Esophagus squamous epithelium (tissue), 5 donors: Measurements from ENCODE around the gene POSTN. TPM values are rescaled to one million over a fixed set of nuclear protein-coding genes. Genes with fewer than 3 reads are reported as not detected.
"Not testable (repeated sequence)": the region's sequence is repeated elsewhere in the genome, so short reads cannot be mapped to it uniquely, and the experiment has no call there.

Experiments
- DNase-seq: peaks from one replicate; lab custom pipeline; 2025; lab: John Stamatoyannopoulos, UW
- H3K27ac ChIP-seq, 4 donors: fragments of 200-600 bp; sonication (generic); one replicate each; pipeline ENCODE4 v1.5.1; 2016 to 2019; ENCODE audit warnings: mild to moderate bottlenecking in 1 of 4
- H3K27me3 ChIP-seq, 4 donors: fragments of 200-600 bp; sonication (generic); 1 replicate in 3 of 4; 2 replicates in 1 of 4; pipeline versions ENCODE4 v1.5.1 to v1.6.0; 2017 to 2021; ENCODE audit warnings: antibody characterized with exemption in 1 of 4
- H3K36me3 ChIP-seq, 3 donors: fragments of 200-600 bp; sonication (generic); one replicate each; pipeline ENCODE4 v1.5.1; 2016 to 2019
- H3K4me1 ChIP-seq, 3 donors: fragments of 200-600 bp; sonication (generic); one replicate each; pipeline ENCODE4 v1.5.1; 2017 to 2019
- H3K4me3 ChIP-seq, 4 donors: fragments of 200-600 bp; sonication (generic); 1 replicate in 3 of 4; 2 replicates in 1 of 4; pipeline ENCODE4 v1.5.1; 2016 to 2019; ENCODE audit warnings: mild to moderate bottlenecking in 2 of 4, moderate library complexity in 1 of 4
- H3K9me3 ChIP-seq, 3 donors: fragments of 200-600 bp; sonication (generic); one replicate each; pipeline ENCODE4 v1.5.1; 2016 to 2019
- POLR2A ChIP-seq, 4 donors: fragments of 450-650 bp; IDR thresholded peaks; one replicate each; pipeline ENCODE4 v1.6.1; 2017; ENCODE audit warnings: antibody characterized with exemption in 4 of 4, mild to moderate bottlenecking in 4 of 4, moderate library complexity in 3 of 4
- WGBS, 2 donors: methylation state at CpG; one replicate each; pipeline ENCODE4 v1.1.5; 2018; 5-methylcytosine and 5-hydroxymethylcytosine counted together
- intact Hi-C: fragments of 100-400 bp; cut with DNase I; formaldehyde crosslinking; loops from one replicate; pipeline ENCODE4 v1.15.0; 2022
- total RNA-seq, 4 donors: library from RNA; depleted of rRNA; stranded (reverse); fragments of >200 nt; gene quantifications; one replicate each; pipeline ENCODE4 v1.1.0, GENCODE V29; 2016
- TF ChIP-seq, protein P1 (sequence below), 6 experiments: fragments of 450-650 bp in 4 of 6; fragments of 200-600 bp in 2 of 6; sonication (generic) in 2 of 6; IDR thresholded peaks; one replicate each; pipeline ENCODE4 v1.5.1; 2016 to 2019; ENCODE audit warnings: antibody characterized with exemption in 6 of 6, mild to moderate bottlenecking in 4 of 6, moderate library complexity in 4 of 6
- donor health status: DM: yes; HTN: yes; CAD: no.

The POSTN gene
- total RNA-seq, 4 donors from 2014 or later = 2.1 to 33.2 (median 11.0) TPM

DNA sequence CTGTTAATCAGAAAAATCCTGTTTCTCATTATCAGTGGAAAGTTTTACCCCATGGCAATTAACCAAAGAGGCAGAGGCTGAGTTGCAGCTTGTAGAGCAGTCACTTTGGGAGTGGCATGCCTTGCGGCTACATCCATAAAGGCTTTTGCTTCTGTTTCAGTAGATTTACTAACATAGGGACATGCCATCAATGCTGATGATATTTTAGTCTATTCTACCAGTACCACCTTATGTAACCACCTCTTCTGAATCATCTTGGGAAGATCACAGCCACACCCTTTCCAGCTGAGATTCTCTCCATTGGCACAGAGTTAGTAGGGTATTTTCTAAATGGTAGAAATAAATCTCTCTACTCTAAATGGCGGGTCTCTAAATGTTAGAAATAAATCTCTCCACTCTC, 37.5 kb downstream of the POSTN start:
- intact Hi-C loops = no loop called here
- Histone ChIP-seq H3K36me3 (no peaks in the 10 kb centered on the region), H3K4me1 (no peaks in the 10 kb centered on the region), H3K27ac (no peak overlapping the region), H3K27me3 (no peaks in the 10 kb centered on the region), H3K9me3 (peaks cover 0 to 6% (median 0%) of the 10 kb centered on the region in 3 donors), H3K4me3 (no peak overlapping the region)
- no peak for DNase-seq
- 63 to 78% methylated on average over 2 of the region's 2 CpGs for WGBS, 2 donors
- TF ChIP-seq, protein P1, sequence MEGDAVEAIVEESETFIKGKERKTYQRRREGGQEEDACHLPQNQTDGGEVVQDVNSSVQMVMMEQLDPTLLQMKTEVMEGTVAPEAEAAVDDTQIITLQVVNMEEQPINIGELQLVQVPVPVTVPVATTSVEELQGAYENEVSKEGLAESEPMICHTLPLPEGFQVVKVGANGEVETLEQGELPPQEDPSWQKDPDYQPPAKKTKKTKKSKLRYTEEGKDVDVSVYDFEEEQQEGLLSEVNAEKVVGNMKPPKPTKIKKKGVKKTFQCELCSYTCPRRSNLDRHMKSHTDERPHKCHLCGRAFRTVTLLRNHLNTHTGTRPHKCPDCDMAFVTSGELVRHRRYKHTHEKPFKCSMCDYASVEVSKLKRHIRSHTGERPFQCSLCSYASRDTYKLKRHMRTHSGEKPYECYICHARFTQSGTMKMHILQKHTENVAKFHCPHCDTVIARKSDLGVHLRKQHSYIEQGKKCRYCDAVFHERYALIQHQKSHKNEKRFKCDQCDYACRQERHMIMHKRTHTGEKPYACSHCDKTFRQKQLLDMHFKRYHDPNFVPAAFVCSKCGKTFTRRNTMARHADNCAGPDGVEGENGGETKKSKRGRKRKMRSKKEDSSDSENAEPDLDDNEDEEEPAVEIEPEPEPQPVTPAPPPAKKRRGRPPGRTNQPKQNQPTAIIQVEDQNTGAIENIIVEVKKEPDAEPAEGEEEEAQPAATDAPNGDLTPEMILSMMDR (IDR thresholded peaks at IDR 0.05) = no peak
- no peak for TF ChIP-seq POLR2A (IDR thresholded peaks at IDR 0.05)

DNA sequence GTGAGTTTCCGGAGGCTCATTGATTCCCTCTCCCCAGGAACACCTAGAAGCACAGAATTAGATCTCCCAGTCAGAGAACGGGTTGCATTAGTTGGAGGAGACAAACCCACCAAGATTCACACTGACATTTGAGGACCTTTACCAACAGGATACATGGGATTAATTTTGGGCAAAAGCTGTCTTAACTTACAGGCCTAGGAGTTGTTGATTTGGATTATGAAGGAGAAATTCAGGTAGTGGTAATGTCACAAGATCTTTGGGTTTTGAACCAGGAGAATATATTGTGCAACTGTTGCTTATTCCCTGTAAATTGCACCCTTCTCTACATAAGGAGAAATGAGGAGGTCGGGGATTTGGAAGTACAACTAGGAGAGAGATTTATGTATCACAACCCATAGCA, 38.0 kb downstream of the POSTN start:
- H3K9me3 ChIP-seq = peaks cover 0 to 6% (median 0%) of the 10 kb centered on the region in 3 donors
- intact Hi-C loops = no loop called here
- no peaks in the 10 kb centered on the region for H3K4me1 ChIP-seq
- WGBS, 2 donors = 64 to 78% methylated on average over 2 to 3 of the region's 3 CpGs
- no peaks in the 10 kb centered on the region for H3K27me3 ChIP-seq
- no peak for TF ChIP-seq POLR2A (IDR thresholded peaks at IDR 0.05)
- TF ChIP-seq, protein P1 (IDR thresholded peaks at IDR 0.05) = no peak
- no peak for DNase-seq
- H3K36me3 ChIP-seq = no peaks in the 10 kb centered on the region
- H3K27ac ChIP-seq = no peak overlapping the region
- H3K4me3 ChIP-seq = no peak overlapping the region

DNA sequence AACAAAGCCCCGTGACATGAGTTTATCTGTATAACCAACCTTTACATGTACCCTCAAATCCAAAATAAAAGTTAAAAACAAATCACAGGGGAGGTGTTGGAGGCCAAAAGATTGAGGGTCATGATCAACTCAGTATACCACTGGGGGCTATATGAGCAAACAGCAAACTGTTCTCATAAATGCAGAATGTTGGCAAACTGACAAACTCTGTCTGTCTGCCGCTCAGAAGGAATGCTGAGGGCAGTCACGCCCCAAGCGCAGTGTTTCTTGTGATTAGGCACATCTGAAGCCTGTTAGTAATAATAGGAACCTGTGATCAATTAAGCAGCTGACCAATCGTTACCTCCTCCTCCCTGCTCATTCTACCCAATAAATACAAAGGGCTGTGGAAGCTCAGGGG, 39.8 kb downstream of the POSTN start:
- H3K4me1 ChIP-seq, H3K27ac ChIP-seq, intact Hi-C loops, H3K36me3 ChIP-seq, H3K4me3 ChIP-seq, DNase-seq, H3K9me3 ChIP-seq, H3K27me3 ChIP-seq: not testable (repeated sequence)
- 91 to 96% methylated on average over 5 of the region's 5 CpGs for whole genome bisulfite sequencing, 2 donors

DNA sequence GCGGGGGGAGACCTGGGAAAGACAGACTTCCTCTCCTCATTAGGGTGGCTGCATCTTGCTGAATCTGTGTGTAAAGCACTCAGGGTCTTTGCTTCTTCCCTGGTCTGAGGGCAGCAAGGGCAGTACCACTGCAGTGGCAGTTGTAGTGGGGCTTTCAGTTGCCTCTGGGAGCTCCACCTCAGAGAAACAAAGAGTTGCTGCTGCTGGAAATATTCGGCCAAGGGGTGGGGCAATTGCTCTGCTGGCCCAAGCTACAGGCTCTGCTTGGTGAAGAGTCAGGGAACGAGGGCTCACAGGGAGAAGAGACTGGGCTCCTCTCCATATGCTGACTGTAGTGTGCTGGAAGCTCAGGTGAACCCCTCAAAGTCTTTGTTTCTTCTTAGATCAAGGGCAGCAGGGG, 52.5 kb downstream of the POSTN start:
- DNase-seq = no peak
- TF ChIP-seq POLR2A (IDR thresholded peaks at IDR 0.05) = no peak
- TF ChIP-seq, protein P1 (IDR thresholded peaks at IDR 0.05) = no peak
- 59 to 81% methylated on average over 2 to 3 of the region's 3 CpGs for WGBS, 2 donors
- H3K36me3 ChIP-seq = no peaks in the 10 kb centered on the region
- H3K9me3 ChIP-seq = no peaks in the 10 kb centered on the region
- no peak overlapping the region for H3K27ac ChIP-seq
- no peaks in the 10 kb centered on the region for H3K27me3 ChIP-seq
- no peaks in the 10 kb centered on the region for H3K4me1 ChIP-seq
- H3K4me3 ChIP-seq = no peak overlapping the region
- intact Hi-C loops = no loop called here

DNA sequence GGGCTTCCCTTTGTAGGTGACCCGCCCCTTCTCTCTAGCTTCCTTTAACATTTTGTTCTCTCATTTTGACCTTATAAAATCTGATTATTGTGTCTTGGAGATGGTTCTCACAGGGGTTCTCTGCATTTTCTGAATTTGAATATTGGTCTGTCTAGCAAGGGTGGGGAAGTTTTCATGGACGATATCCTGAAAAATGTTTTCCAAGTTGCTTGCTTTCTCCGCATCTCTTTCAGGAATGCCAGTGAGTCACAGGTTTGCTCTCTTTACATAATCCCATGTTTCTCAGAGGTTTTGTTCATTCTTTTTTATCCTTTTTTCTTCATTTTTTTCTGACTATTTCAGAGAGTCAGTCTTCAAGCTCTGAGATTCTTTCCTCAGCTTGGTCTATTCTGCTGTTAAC, 53.6 kb downstream of the POSTN start:
- WGBS, 2 donors = 79 to 93% methylated on average over 3 of the region's 3 CpGs
- no peak overlapping the region for H3K27ac ChIP-seq
- intact Hi-C loops = no loop called here
- H3K27me3 ChIP-seq = no peaks in the 10 kb centered on the region
- no peaks in the 10 kb centered on the region for H3K4me1 ChIP-seq
- no peak for TF ChIP-seq POLR2A (IDR thresholded peaks at IDR 0.05)
- no peaks in the 10 kb centered on the region for H3K9me3 ChIP-seq
- DNase-seq = no peak
- no peak overlapping the region for H3K4me3 ChIP-seq
- no peaks in the 10 kb centered on the region for H3K36me3 ChIP-seq

DNA sequence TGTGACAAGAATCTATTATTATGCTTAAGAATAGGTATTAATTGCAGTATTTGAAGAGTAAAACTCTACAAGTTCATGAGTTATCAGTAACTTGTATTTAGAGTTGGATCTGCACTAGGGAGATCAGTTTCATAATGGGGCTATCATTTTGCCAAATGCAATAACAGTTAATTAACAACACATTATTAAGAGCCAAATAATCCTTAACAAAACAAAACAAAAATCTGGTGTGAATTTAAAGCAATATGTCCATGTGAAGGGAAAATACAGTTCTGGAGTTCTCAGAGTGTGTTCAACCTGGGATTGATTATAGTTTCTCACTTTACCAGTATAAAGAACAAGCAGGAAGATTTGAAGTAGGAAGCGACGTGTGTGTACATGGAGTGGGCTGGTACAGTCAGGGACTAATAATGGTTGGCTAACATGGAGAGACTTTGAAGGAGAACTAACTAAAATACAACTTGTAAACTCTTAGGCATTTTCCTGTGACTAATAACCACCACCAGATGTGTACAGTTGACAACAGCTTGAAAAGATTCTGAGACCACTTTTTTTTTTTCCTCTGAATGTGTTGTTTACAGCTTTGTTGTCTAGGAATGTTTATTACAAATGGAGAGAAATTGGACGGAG, 58.5 kb downstream of the POSTN start:
- WGBS, 2 donors = 75 to 90% methylated on average over 3 of the region's 3 CpGs
- TF ChIP-seq, protein P1 (IDR thresholded peaks at IDR 0.05) = no peak
- no peak for TF ChIP-seq POLR2A (IDR thresholded peaks at IDR 0.05)
- H3K4me3 ChIP-seq = no peak overlapping the region
- H3K9me3 ChIP-seq = no peaks in the 10 kb centered on the region
- H3K36me3 ChIP-seq = no peaks in the 10 kb centered on the region
- DNase-seq = no peak
- H3K27ac ChIP-seq = no peak overlapping the region
- no peaks in the 10 kb centered on the region for H3K27me3 ChIP-seq
- intact Hi-C loops = no loop called here
- no peaks in the 10 kb centered on the region for H3K4me1 ChIP-seq
